ENCODE data around the gene CARD18. TPM values are rescaled to one million over a fixed set of nuclear protein-coding genes. Genes with fewer than 3 reads are reported as not detected.

The CARD18 gene
- total RNA-seq, 1 donor from 2014 or later, result not detected

Other genes with a start within 250 kb of the CARD18 start
- not detected in 2 replicates for gene CASP12, start 241.3 kb downstream of the CARD18 start, total RNA-seq
- 54.0 and 59.5 TPM in 2 replicates for gene CASP4, start 171.2 kb downstream of the CARD18 start, total RNA-seq
- gene CASP5, start 116.6 kb downstream of the CARD18 start, total RNA-seq, result not detected in 2 replicates
- 2.2 and 2.9 TPM in 2 replicates for gene CASP1, start 104.6 kb downstream of the CARD18 start, total RNA-seq
- not detected in 2 replicates for gene CARD16, start 94.4 kb downstream of the CARD18 start, total RNA-seq

All from myocyte (in vitro differentiated cells).